Thyroid gland (tissue), 4 donors: ENCODE measurements around the gene WDTC1. TPM values are rescaled to one million over a fixed set of nuclear protein-coding genes. Genes with fewer than 3 reads are reported as not detected.

Source experiments
- DNase-seq, 2 donors: peaks; one replicate each; pipeline ENCODE4 v3.0.0-alpha.2; 2019
- H3K27ac ChIP-seq, 3 donors: fragments of 200-600 bp; sonication (generic); 1 replicate in 2 of 3; 2 replicates in 1 of 3; pipeline ENCODE4 v1.5.1; 2016 to 2019; ENCODE audit warnings: mild to moderate bottlenecking in 1 of 3, moderate library complexity in 1 of 3
- H3K27me3 ChIP-seq: fragments of 200-600 bp; sonication (generic); one replicate; pipeline ENCODE4 v1.5.1; 2019
- H3K36me3 ChIP-seq, 2 donors: fragments of 200-600 bp; sonication (generic); one replicate each; pipeline ENCODE4 v1.5.1; 2016 to 2019
- H3K4me1 ChIP-seq, 2 donors: fragments of 200-600 bp; sonication (generic); one replicate each; pipeline ENCODE4 v1.5.1; 2017 to 2019
- H3K4me3 ChIP-seq, 3 donors: fragments of 200-600 bp; sonication (generic); replicated peaks in 1 of 3; 1 replicate in 2 of 3; 2 replicates in 1 of 3; pipeline ENCODE4 v1.5.1; 2016; ENCODE audit warnings: mild to moderate bottlenecking in 1 of 3
- H3K9me3 ChIP-seq: fragments of 200-600 bp; sonication (generic); one replicate; pipeline ENCODE4 v1.5.1; 2017
- CTCF ChIP-seq, 6 experiments: fragments of 200-600 bp in 3 of 6; fragments of 450-650 bp in 3 of 6; sonication (generic) in 3 of 6; IDR thresholded peaks; one replicate each; pipeline ENCODE4 v1.5.1; 2016 to 2019; ENCODE audit warnings: antibody characterized with exemption in 6 of 6, mild to moderate bottlenecking in 2 of 6, inconsistent platforms in 1 of 6, moderate library complexity in 1 of 6
- POLR2A ChIP-seq, 2 donors: fragments of 450-650 bp; IDR thresholded peaks; one replicate each; pipeline ENCODE4 v1.6.1; 2017; ENCODE audit warnings: antibody characterized with exemption in 2 of 2, mild to moderate bottlenecking in 2 of 2, moderate library complexity in 1 of 2
- WGBS, 2 donors: methylation state at CpG; one replicate each; pipeline ENCODE4 v1.1.5; 2017; 5-methylcytosine and 5-hydroxymethylcytosine counted together
- intact Hi-C: fragments of 100-400 bp; cut with DNase I; formaldehyde crosslinking; loops from one replicate; pipeline ENCODE4 v1.15.1; 2023
- total RNA-seq, 4 donors: library from RNA; depleted of rRNA; stranded (reverse); fragments of >200 nt; gene quantifications; one replicate each; pipeline ENCODE4 v1.2.3, GENCODE V29; 2016

Gene WDTC1
- total RNA-seq, 4 donors from 2014 or later: 46.1 to 66.6 (median 48.1) TPM

- Histone ChIP-seq H3K27ac (no peak overlapping the region), H3K4me3 (no peak overlapping the region), H3K9me3 (no peaks in the 10 kb centered on the region), H3K4me1 (no peaks in the 10 kb centered on the region), H3K27me3 (no peaks in the 10 kb centered on the region), H3K36me3 (peaks cover 29 to 32% of the 10 kb centered on the region in 2 donors)
- 96 to 100% methylated on average over 3 of the region's 3 CpGs for WGBS, 2 donors
- no peak for DNase-seq
- intact Hi-C loops: no loop called here
- TF ChIP-seq CTCF (IDR thresholded peaks at IDR 0.05) (no peak), POLR2A (IDR thresholded peaks at IDR 0.05) (no peak)
These were observed 56.1 kb downstream of the WDTC1 start for GRCh38 chr1:27290581-27290980.

DNA sequence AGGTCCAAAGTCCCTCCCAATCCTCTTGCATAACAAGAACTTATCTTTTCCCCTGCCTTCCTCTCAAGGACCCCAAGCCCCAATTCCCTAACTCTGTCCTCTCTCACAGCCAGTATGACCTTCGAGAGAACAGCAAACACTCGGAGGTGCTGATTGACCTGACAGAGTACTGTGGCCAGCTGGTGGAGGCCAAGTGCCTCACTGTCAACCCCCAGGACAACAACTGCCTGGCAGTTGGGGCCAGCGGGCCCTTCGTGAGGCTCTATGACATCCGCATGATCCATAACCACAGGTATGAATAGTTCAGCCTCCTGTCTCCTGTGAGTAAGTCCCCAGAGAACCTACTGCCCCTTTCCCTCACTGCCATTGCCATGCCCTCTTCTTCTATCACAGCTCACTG is 57.7 kb downstream of the WDTC1 start:
- no peak overlapping the region for H3K27ac ChIP-seq
- DNase-seq: no peak
- no peaks in the 10 kb centered on the region for H3K4me1 ChIP-seq
- H3K4me3 ChIP-seq: no peak overlapping the region
- no peaks in the 10 kb centered on the region for H3K9me3 ChIP-seq
- intact Hi-C loops: no loop called here
- WGBS, 2 donors: 93 to 94% methylated on average over 3 to 5 of the region's 5 CpGs
- no peaks in the 10 kb centered on the region for H3K27me3 ChIP-seq
- TF ChIP-seq CTCF (IDR thresholded peaks at IDR 0.05) (no peak), POLR2A (IDR thresholded peaks at IDR 0.05) (no peak)
- peaks cover 33% of the 10 kb centered on the region in 2 donors for H3K36me3 ChIP-seq

- intact Hi-C loops: no loop called here
- DNase-seq: no peak
- H3K27ac ChIP-seq: no peak overlapping the region
- H3K4me3 ChIP-seq: no peak overlapping the region
- TF ChIP-seq POLR2A (IDR thresholded peaks at IDR 0.05) (no peak), CTCF (IDR thresholded peaks at IDR 0.05) (no peak)
- 94 to 95% methylated on average over 7 to 8 of the region's 8 CpGs for WGBS, 2 donors
- H3K27me3 ChIP-seq: no peaks in the 10 kb centered on the region
- H3K36me3 ChIP-seq: peaks cover 33 to 42% of the 10 kb centered on the region in 2 donors
- H3K4me1 ChIP-seq: peaks cover 0 to 3% of the 10 kb centered on the region in 2 donors
- no peaks in the 10 kb centered on the region for H3K9me3 ChIP-seq
These were observed 59.5 kb downstream of the WDTC1 start for GRCh38 chr1:27293915-27294314.

GRCh38 chr1:27296773-27297291 is 62.4 kb downstream of the WDTC1 start:
- peaks cover 42 to 46% of the 10 kb centered on the region in 2 donors for H3K36me3 ChIP-seq
- H3K9me3 ChIP-seq: no peaks in the 10 kb centered on the region
- no peak overlapping the region for H3K27ac ChIP-seq
- DNase-seq: peak; percentile 58 to 71
- peaks cover 0 to 22% of the 10 kb centered on the region in 2 donors for H3K4me1 ChIP-seq
- intact Hi-C loops: no loop called here
- H3K4me3 ChIP-seq: no peak overlapping the region
- TF ChIP-seq POLR2A (IDR thresholded peaks at IDR 0.05): no peak
- TF ChIP-seq CTCF (IDR thresholded peaks at IDR 0.05): peak; percentile 30 to 80 (median 46)
- 0 to 34% methylated on average over 6 to 9 of the region's 10 CpGs for whole genome bisulfite sequencing, 2 donors
- H3K27me3 ChIP-seq: no peaks in the 10 kb centered on the region

DNA sequence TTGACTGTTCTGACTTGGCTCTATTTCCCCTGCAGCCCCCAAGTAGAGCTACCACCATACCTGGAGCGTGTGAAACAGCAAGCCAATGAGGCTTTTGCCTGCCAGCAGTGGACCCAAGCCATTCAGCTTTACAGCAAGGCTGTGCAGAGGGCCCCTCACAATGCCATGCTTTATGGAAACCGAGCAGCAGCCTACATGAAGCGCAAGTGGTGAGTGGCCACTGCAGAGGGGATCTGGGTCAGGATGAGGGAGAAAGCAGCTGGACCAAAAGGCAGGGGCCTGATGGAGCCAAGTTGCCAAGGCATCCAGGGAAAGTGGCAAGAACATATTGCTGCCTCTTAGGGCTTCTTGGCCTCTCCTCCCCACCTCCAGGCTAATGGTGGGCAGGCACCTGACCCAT is 63.5 kb downstream of the WDTC1 start:
- peaks cover 42 to 48% of the 10 kb centered on the region in 2 donors for H3K36me3 ChIP-seq
- intact Hi-C loops: no loop called here
- H3K4me1 ChIP-seq: peaks cover 0 to 22% of the 10 kb centered on the region in 2 donors
- no peaks in the 10 kb centered on the region for H3K9me3 ChIP-seq
- DNase-seq: no peak
- H3K4me3 ChIP-seq: no peak overlapping the region
- TF ChIP-seq CTCF (IDR thresholded peaks at IDR 0.05) (no peak), POLR2A (IDR thresholded peaks at IDR 0.05) (no peak)
- WGBS, 2 donors: 96 to 98% methylated on average over 3 of the region's 3 CpGs
- peak overlapping the region in 1 of 3 donors; percentile 61 for H3K27ac ChIP-seq
- no peaks in the 10 kb centered on the region for H3K27me3 ChIP-seq
